Activated T-cell treated with anti-CD3 and anti-CD28 coated beads for 24 hours (primary cell): ENCODE results near the gene PDE8B.

ENCODE experiments used
- DNase-seq: peaks from one replicate; pipeline ENCODE4 v3.0.0-alpha.2; 2020; ENCODE audit warnings: low read depth

PDE8B gene

DNA sequence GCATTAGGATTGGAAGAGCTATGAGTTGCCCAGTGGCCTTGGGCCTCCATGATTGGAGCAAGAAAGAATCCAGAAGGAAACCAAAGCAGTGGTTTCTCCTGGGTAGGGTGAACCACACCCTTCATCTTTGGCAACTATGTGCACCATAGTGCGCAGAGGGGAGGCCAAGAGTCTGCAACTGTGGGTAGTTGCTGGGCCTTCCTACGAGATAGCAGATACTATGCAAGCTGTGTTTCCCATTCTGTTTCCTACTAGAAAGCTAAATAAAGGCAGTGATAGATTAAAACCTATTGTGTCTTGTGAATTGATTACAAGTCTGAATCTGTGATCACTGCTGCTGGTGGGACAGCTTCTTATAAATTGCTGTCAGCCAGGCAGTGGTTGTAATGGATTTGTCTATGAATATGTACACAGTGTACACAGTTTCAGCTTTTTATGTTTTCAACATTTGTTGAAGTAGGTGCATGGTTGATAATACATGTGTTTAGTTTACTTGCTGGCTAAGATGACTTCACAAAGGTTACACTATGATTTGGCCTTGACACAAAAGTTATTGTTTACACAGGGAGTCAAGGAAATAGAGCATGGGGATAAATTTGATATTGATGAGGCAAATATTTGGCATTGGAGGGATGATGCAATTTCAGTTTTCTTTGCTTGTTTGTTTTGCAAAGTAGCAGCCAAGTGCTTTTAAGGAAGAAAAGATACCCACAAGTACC is 23.7 kb upstream of the PDE8B start:
- no peak for DNase-seq

DNA sequence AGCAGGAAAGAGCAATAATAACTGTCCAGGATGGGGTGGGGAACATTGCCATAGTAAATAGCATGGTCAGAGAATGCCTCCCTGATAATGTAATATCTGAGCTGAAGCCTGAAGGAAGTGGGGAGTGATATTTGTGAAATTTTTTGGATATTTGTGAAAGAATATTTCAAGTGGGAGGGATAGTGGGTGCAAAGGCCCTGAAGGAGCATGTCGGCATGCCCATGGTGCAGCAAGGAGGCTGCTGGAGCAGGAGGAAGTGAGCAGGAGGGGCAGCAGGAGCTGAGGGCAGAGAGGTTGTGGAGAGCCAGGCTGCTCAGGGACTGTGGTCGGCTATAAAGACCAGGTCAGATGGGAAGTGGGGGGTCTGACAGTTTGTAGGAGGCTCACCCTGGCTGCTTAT is 21.1 kb upstream of the PDE8B start:
- no peak for DNase-seq

DNA sequence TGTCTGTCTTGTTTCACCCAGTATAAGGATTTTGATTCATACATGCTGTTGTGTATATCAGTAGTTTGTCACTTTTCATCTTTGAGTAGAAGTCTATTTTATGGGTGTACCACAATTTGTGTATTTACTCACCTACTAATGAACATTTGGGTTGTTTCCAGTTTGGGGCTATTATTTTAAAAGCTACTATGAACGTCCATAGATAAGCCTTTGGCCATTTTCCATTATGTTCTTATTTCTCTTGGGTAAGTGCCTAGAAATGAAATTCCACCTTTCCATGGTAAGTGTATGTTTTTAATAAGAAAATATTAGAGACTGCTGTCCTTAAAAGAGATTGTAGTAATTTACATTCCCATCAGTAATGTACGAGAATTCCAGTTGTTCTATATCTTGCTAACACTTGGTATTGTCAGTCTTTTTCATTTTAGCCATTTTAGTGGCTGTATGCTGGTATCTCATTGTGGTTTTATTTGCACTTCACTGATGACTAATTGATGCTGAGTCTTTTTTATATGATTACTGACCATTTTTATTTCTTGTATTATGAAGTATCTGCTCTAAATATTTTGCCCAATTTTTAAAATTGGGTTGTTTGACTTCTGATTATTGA is 17.9 kb upstream of the PDE8B start:
- no peak for DNase-seq

DNA sequence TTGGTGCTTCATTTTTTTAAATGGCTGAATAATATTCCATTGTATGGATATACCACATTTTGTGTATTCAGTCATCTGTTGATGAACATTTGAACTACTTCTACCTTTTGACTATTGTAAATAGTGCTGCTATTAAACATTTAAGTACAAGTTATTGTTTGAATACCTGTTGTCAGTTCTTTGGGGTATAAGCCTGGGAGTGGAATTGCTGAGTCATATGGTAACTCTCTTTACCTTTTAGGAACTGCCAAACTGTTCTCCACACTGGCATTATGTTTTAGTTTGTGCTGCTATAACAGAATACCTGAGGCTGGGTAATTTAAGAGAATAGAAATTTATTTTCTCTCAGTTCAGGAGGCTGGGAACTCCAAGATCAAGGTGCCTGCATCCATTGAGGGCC is 15.7 kb upstream of the PDE8B start:
- no peak for DNase-seq

DNA sequence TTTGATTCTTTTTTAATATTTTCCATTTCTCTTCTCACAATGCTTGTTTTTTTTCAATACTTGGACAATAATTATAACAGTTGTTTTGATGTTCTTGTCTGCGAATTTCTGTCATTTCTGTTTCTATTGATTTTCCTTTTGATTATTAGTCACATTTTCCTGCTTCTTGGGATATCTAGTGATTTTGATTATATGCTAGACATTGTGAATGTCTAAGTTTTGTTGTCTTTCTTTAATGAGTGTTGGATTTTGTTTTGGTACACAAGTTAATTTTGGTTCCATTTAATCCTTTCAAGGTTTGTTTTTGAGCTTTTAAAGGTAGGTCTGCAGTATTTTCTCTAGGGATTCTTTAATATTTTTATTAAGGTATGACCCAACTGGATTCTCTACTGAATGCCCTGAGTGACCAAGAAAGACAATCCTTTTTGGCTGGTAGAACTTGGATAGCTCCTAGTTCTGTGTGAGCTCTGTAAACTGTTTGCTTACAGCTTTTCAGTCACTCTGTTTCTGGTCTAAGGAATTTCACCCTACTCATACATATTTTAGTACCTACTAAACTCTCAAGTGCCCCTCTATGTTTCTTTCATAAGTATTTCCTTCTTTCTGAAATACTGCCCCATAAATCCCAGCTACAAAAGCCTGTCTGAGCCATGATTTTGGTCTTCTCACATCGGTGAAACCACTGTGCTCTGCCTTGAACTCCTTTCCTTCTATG is 12.5 kb upstream of the PDE8B start:
- no peak for DNase-seq

DNA sequence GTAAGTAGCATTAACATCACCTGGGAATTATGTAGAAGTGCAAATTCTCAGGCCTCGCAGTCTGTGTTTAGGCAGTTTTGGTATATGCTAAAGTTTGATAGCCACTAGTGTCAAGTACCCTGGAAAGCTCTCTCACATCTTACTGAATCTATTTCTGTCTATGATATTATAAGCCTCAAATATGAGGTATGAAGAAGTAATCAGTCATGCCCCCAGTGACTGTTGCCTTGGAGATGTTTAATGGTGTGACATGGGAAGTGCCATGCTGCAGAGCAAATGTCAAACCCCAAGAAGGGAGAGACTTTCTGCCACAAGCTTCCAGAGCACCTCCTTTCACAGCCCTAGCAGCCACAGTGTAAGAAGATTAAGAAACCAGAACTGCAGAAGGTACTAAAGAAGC is 9.8 kb upstream of the PDE8B start:
- DNase-seq, result no peak

DNA sequence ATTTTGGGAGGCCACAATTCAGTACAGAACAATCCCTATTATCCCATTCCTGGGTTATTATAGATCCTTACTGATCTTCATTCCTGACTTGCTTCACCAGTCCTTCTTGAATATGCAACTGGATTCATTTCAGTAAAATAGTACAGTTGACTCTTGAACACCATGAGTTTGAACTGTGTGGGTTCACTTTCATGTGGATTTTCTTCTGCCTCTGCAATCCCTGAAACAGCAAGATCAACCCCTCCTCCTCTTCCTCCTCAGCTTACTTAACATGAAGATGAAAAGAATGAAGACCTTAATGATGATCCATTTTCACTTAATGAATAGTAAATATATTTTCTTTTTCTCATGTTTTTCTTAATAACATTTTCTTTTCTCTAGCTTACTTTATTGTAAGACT is 8.3 kb upstream of the PDE8B start:
- no peak for DNase-seq

DNA sequence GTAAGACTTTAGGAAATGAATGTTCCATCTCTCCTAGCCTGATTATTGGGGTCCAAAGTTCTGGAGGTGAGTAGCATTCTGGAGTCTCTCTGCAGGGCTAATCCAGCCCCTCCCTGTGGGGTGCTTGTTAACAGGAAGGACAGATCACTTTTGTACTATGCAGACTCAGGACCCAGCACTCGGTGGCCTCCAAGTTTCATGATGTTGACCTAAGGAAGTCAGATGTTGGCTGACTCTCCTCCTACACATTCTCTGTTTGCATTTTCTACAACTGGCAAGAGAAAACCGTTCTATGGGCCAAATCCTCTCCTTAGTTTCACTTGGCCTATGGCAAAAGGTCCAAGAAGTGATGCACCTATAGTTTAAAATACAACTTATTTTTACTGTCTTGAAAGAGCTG is 5.5 kb upstream of the PDE8B start:
- no peak for DNase-seq

DNA sequence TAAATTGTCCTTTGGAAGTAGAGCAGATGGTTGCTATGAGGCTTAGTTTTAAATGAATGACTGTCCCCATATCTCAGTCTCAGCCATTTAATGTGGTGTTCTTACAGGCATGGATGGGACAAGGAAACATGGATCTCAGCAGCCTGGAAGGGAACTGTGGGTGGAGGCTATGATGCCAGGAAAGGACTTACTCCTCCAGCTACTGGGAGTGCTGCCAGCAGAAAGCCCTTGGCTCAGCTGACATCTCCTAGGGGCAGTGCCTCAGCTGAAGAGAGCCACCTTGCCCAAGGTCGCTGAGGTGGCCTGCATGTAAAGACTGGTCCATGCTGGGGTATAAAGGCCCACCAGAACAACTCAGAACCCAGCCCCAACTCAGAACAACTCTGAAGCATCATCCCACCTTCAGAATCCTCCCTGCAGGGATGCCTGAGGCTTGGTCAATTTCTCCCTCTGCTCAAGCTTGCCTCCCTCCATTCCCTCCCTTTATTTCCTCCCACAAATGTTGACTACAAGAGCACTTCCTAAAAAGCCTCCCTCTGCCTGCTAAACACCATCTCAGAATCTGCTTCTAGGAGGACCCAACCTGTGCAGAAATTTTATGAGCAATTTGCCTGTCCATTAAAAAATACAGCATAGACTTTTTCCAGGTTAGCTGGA is 1.8 kb upstream of the PDE8B start:
- DNase-seq, result no peak

DNA sequence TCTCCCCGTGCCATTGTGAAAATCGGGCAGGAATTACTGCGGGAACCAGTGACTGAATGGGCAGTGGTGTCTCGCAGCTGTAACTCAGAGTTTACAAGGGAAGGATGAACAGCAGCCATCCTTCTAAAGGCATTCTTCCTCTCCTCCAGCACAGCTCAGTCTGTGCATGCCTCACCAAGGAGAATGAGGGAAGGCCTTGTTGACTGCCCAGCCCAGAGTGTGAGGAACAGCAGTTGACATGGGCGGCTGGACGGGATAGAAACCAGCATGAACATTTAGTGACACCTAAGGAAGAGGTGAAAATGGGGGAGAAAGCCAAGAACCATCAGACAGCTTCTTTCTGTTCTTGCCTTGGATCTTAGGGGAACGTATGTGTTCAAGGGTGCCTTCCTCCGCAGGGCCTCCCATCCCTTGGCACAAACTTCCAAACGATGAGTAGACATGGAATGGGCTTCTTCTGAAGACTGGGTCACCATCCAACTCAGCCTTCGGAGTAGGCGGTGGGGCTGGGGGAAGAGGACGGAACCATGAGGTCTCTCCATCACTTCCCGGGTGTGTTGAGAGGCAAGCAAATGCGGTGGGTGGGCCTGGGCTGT is 887 bp upstream of the PDE8B start:
- DNase-seq, result no peak

DNA sequence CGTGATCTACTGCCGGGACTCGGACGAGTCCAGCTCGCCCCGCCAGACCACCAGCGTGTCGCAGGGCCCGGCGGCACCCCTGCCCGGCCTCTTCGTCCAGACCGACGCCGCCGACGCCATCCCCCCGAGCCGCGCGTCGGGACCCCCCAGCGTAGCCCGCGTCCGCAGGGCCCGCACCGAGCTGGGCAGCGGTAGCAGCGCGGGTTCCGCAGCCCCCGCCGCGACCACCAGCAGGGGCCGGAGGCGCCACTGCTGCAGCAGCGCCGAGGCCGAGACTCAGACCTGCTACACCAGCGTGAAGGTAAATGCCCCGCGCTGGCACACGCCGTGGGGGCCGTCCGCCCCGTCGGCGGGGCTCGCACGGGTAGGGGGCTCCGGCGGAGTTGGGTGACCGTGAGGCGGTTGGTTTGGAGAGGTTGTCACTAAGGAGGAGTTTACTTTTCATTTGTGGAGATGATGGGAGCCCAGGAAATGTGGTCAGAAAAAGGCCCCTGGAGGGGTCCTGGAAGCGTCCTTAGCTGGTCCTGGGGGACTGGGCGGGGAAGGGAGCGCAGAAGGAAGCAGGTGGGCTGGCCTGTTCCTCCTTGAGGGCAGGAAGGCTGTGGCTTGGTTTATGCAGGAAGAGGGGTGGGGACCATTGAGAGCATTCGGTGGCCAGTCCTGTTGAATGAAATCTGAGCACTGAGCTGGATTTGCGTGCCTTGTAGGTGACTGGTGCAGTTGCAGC is 647 bp downstream of the PDE8B start:
- DNase-seq, result no peak

DNA sequence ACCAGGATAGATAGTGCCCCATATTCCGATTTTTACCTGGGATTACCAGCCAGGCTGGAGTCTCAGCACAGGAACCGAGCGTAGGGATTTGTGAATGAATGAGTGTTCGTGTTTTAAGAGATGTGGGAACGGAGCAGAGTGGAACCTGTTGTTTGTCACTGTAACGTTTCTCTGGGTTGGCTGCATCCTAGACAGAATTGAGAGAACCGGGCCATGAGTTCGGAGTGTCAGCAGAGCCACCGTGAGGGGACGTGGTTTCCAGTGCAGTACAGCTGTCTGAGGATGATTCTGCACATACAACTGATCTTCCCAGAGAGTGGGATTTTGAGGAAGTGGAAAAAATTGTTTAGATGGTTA is 1.2 kb downstream of the PDE8B start:
- no peak for DNase-seq

DNA sequence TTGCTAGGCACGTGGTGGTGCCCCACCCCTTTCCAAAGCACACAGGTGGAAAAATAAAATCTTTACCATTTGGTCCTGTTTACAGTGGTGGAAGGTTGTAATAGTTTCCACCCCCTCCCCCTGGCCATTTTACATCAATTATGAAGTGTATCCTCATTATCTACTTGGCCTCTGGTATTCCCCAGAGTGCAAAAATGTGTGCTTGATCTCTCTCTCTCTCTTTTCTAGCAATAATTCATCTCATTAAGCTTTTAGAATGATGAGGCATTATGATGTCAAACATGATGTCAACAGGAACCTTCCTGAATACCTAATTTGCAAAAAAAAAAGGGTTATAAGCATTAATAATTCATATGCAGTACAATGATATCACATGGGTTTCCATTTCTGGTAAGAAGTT is 3.1 kb downstream of the PDE8B start:
- no peak for DNase-seq

DNA sequence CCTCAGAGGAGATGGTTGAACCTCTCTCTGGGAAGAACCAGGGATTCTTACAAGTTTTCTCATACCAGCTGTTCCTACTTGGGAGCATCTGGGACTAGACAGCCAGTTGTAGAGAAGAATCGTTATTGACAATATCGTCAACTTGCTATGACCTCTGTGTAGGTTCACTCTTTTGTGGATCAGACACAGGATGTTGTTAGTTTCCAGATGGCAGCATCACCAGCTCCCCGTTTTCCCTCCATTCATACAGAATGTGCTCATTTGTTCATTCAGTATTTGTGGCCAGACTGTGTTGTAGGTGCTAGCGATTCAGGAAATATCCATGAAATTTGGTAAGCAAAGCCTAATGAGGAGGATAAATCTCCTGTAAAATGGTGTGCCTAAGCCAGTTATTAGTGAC is 3.7 kb downstream of the PDE8B start:
- no peak for DNase-seq

DNA sequence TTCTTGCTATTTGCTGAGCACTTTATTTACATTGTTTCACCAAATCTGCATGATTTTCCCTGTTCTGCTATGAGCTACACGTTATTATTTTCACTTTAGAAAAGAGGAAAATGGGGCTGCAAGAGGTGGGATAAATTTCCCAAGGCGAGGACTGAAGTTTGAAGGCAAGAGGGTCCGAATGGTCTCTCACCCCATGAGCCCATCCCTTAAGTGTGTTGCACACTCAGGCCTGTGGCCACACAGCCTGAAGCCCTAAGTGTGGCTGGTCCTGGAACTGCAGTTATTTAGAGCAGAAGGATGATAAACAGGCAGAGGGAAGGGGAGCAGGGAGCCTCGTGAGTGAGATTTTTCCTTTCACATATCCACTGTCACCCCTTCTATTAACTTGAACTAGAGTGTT is 7.8 kb downstream of the PDE8B start:
- DNase-seq, result no peak

DNA sequence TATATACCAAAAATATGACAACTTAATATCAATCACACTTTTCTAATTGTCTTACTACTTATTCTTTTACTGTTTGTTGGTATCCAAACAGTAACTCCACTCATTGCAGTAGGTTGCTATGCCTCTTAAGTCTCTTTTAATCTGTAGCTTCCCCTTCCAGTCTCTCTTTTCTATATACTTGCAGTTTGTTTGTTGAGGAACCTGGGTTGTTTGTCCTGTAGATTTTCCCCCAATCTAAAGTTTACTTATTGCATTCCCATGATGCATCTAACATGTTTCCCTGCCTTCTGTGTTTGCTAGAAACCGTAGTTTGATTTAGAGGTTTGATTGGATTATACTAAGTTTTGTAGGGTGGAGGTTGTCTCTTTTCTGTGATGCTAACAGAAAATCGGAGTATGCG is 10.6 kb downstream of the PDE8B start:
- DNase-seq, result no peak

DNA sequence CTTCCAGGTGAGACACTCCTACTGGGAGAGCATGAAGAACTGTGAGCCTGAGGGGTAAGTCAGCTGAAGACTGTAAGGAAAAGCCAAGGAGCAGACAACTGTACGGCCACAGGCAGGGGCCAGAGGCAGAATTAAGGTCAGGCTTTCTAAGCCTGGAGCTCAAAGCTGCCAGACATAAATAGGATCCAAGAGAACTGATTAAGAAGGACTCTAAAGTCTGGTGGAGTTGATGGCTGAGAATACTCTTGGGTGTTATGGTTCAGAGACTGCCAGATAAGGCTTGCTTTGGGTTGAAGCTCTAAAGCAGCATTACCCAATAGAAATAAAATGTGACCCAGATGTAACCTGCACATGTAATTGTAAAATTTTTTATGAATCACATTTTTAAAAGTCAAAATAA is 12.2 kb downstream of the PDE8B start:
- DNase-seq, result no peak

DNA sequence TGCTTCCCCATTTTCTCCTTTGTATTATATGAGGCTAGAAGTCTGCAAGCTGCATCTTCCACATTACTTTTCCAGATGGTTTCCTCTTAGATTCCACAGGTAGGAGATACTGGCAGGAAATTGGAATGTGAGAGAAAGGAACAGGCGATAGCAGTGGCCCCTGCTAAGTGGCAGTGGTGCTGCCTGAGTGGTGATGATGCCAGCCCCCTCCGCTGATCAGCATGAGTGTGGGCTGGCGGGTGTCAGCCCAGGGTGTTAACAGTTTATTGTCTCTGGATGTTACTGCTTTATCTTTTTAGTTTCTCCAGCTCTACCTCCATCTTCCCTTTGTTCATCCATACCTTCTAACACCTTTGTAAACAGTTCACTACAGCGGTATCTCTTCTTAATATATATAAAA is 13.2 kb downstream of the PDE8B start:
- no peak for DNase-seq

DNA sequence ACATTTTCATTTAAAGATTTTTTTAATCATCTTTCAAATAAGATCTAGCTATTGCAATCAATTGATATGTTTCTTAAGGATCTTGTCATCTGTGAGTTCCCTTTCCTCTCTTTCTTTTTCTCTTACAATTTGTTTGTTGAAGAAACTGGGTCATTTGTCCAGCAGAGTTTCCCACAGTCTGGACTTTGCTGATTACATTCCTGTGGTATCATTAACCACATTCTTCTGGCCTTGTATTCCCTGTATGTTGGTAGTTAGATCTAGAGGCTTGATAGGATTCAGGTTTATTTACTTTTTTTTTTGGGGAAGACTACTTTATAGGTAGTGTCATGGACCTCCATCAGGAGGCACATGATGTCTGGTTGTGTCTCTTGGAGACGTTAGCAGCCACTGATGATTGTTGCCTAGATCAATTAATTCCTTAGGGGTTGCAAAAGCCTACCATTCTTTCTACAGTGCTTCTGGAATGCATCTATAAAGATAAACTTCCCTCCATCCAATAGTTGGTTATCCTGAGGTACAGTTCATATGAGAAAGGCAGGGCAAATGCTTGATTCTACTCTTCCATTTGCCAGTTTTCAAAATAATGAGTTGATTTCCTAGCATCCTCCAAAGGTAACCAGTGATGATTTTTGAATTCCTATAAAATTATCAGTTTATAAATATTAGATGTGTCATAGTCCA is 14.3 kb downstream of the PDE8B start:
- DNase-seq, result no peak

DNA sequence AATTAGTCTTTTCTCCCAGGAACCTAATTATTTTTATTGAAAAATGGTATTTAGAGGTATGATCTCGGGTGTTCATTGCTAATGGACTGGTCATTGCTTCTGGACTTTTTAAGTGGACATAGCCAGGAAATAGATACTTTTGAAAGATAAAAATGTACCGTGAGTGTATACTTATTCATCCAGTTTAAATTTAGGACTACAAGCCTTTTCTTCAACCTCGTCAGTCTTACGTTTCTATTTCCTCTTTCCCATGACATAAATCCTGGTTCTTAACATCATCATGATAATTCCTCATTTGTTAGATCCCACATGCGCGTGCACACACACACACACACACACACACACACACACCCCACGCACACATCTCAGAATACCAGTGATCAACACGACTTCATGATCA is 15.1 kb downstream of the PDE8B start:
- DNase-seq, result no peak

DNA sequence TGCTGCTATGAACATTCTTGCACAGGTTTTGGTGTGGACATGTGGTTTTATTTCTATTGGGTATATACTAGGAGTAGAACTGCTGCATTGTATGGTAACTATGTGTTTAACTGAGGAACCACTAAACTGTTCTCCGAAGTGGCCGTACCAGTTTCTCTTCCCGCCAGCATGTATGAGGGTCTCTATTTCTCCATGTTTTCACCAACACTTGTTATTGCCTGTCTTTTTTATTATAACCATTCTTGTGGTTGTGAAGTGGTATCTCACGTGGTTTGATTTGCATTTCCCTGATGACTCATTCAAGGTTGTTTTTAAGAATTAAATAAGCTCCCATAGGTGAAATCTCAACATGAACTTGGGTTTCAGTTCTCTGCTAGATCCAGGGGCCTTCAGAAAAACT is 19.4 kb downstream of the PDE8B start:
- no peak for DNase-seq
